Neutrophil (primary cell): ENCODE measurements around the gene ME1.
"Not testable (repeated sequence)": the region's sequence is repeated elsewhere in the genome, so short reads cannot be mapped to it uniquely, and the experiment has no call there.

Experiments
- H3K27ac ChIP-seq: fragments of 200-600 bp; sonication (generic); 2 replicates; pipeline ENCODE4 v1.5.1; 2016; ENCODE audit warnings: mild to moderate bottlenecking, moderate library complexity
- H3K27me3 ChIP-seq: fragments of 200-600 bp; sonication (generic); 2 replicates; pipeline ENCODE4 v1.6.0; 2016; ENCODE audit warnings: mild to moderate bottlenecking
- H3K36me3 ChIP-seq: fragments of 200-600 bp; sonication (generic); 2 replicates; pipeline ENCODE4 v1.5.1; 2017
- H3K4me1 ChIP-seq, 2 experiments: fragments of 200-600 bp in 1 of 2; sonication (generic) in 1 of 2; 1 replicate in 1 of 2; 2 replicates in 1 of 2; pipeline versions ENCODE4 v1.5.1 to v1.6.1; 2013 to 2016; ENCODE audit warnings: low read depth in 1 of 2, low read length in 1 of 2, mild to moderate bottlenecking in 1 of 2, moderate library complexity in 1 of 2; ENCODE audit not compliant: control insufficient read depth in 1 of 2, insufficient read depth in 1 of 2
- H3K4me3 ChIP-seq, 2 experiments: fragments of 200-600 bp in 1 of 2; sonication (generic) in 1 of 2; 1 replicate in 1 of 2; 2 replicates in 1 of 2; pipeline ENCODE4 v1.5.1; 2013 to 2016; ENCODE audit warnings: low read depth in 1 of 2, low read length in 1 of 2, mild to moderate bottlenecking in 1 of 2, moderate library complexity in 1 of 2
- H3K9me3 ChIP-seq: fragments of 200-600 bp; sonication (generic); 2 replicates; pipeline ENCODE4 v1.5.1; 2016
- TF ChIP-seq, protein P1 (sequence below): fragments of 200-600 bp; sonication (generic); IDR thresholded peaks from 2 replicates; pipeline ENCODE4 v1.5.1; 2016; ENCODE audit warnings: antibody characterized with exemption

The ME1 gene

DNA sequence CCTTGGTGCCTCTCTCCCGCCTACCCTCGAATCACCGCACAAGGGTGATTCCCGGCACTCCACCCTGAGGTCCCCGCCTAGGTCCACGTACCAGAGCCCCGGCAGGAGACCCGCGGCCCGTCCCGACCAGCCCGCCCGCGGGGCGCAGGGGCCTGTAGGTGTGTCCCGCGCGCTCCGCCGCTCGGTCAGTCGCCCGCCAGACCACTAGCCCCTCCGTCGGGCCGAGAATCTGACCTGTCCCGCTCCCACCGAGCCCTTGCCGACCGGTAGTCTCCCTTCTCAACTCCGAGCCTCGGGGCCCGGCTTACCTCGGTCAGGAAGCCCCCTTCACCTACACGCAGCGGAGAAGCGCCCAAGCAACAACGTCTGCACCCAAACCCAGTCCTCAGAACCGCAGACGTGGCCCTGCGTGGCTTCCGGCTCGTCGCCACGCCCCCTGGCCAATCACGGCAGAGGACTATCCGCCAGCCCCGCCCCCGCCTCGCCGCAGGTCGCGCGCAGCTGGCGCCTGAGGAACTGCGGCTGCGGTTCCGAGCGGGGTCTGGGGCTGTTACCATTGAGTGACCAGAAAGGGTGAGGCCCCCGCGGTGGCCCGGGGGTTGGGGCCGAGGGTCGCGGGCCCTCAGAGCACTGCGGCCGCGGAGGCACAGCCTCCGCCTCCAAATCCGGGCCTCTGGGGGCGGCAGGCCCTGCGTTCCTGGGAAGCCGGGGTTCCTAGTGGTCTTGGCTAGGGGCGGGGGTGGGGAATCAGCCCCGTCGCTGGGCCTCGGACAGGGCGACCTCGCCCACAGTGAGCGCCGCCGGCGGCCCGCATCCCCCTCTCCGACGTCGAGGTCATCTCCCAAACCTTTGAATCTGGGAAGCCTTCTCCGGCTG is 237.7 kb downstream of the ME1 start, which contains the start of the genes PGM3 and RWDD2A:
TSS of gene PGM3 (minus strand) at position 395 of the 876 bp plus-strand sequence. CDS start 2,253 bp downstream, outside the sequence.
TSS of gene RWDD2A (plus strand) at position 487 of the 876 bp plus-strand sequence. CDS start 1,095 bp downstream, outside the sequence.
- TF ChIP-seq, protein P1, sequence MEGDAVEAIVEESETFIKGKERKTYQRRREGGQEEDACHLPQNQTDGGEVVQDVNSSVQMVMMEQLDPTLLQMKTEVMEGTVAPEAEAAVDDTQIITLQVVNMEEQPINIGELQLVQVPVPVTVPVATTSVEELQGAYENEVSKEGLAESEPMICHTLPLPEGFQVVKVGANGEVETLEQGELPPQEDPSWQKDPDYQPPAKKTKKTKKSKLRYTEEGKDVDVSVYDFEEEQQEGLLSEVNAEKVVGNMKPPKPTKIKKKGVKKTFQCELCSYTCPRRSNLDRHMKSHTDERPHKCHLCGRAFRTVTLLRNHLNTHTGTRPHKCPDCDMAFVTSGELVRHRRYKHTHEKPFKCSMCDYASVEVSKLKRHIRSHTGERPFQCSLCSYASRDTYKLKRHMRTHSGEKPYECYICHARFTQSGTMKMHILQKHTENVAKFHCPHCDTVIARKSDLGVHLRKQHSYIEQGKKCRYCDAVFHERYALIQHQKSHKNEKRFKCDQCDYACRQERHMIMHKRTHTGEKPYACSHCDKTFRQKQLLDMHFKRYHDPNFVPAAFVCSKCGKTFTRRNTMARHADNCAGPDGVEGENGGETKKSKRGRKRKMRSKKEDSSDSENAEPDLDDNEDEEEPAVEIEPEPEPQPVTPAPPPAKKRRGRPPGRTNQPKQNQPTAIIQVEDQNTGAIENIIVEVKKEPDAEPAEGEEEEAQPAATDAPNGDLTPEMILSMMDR, result peak; percentile 37
- peaks cover 30% of the 10 kb centered on the region for H3K27me3 ChIP-seq
- no peaks in the 10 kb centered on the region for H3K9me3 ChIP-seq
- H3K4me3 ChIP-seq, result peak within 1 kb of the TSS; percentile 83 to 86
- no peaks in the 10 kb centered on the region for H3K36me3 ChIP-seq
- H3K4me1 ChIP-seq, result peaks cover 14 to 17% of the 10 kb centered on the region in 2 experiments
- H3K27ac ChIP-seq, result peak within 1 kb of the TSS; percentile 45

DNA sequence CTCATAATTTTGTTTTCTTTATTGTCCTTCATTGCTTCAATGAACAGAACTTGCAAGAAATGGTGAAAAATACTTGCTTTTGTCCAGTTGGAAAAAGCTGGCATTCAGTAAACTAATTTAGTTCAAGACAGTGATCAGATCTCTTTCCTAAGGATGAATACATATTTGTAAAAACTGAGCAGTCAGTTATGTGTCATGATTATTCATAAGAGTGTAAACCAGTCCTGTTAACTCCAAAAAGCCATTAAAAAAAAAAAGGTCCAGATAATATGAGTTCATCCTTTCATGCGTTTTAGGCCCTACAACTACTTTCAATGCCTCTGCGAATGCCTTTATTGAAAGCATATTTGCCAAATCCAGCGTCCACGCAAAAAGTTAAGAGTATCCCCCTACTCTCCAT is 238.4 kb downstream of the ME1 start:
- no peaks in the 10 kb centered on the region for H3K36me3 ChIP-seq
- peak overlapping the region; percentile 45 for H3K27ac ChIP-seq
- peaks cover 30% of the 10 kb centered on the region for H3K27me3 ChIP-seq
- H3K4me1 ChIP-seq, result peaks cover 17 to 19% of the 10 kb centered on the region in 2 experiments
- TF ChIP-seq, protein P1, result no peak
- no peaks in the 10 kb centered on the region for H3K9me3 ChIP-seq
- peak overlapping the region; percentile 83 to 86 for H3K4me3 ChIP-seq

DNA sequence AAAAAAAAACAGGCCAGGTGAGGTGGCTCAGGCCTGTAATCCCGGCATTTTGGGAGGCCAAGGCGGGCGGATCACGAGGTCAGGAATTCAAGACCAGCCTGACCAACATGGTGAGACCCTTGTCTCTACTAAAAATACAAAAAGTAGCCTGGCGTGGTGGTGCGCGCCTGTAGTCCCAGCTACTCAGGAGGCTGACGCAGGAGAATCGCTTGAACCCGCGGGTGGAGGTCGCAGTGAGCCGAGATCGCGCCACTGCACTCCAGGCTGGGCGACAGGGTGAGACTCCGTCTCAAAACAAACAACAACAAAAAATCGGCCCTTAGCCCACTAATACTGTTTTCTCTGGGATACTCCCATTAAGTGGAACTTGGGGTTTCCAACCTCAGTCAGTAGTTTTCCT is 238.9 kb downstream of the ME1 start:
- peaks cover 22 to 23% of the 10 kb centered on the region in 2 experiments for H3K4me1 ChIP-seq
- H3K36me3 ChIP-seq, H3K27ac ChIP-seq, H3K9me3 ChIP-seq, H3K4me3 ChIP-seq: not testable (repeated sequence)
- H3K27me3 ChIP-seq, result peaks cover 30% of the 10 kb centered on the region

DNA sequence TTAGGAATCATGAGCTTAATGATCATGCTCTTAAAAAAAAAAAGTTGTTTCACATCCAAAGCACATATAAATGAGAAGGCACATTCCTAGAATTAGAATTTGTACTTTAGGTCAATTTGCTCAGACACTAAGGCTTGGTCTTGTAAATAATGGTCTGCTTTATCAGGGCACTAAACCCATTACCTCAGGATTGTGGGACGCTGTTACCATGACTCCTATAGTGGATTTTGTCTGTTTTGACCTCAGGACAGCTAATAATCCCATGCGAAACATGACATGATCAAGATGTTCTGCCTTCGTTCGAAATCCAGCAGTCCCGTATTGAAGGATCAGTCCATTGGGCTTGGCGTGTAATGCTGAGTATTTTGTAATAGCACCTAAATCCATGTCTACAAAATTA is 240.2 kb downstream of the ME1 start:
- Histone ChIP-seq H3K4me1 (peaks cover 24 to 25% of the 10 kb centered on the region in 2 experiments), H3K27ac (no peak overlapping the region), H3K9me3 (no peaks in the 10 kb centered on the region), H3K36me3 (peaks cover 4% of the 10 kb centered on the region), H3K27me3 (peaks cover 23% of the 10 kb centered on the region), H3K4me3 (no peak overlapping the region)
- TF ChIP-seq, protein P1, result no peak

DNA sequence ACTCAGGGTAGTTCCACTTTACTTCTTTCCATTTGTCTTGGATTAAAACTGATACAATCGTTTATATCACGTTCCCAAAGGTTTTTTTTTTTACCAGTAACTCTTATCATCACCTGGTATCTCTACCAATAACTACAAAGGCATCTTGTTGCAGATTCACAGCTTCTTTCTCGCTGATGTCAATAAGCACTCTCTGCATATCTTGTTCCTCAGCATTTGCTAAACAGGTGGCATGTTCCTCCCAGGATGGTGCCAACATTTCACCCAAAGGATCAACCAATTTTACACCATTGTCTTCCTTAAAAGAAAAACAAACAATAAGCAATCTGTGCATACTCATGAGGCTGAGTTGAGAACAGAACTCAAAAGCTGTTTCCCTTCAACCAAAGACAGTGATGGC is 242.3 kb downstream of the ME1 start:
- Histone ChIP-seq H3K36me3 (peaks cover 9% of the 10 kb centered on the region), H3K27me3 (peaks cover 2% of the 10 kb centered on the region), H3K4me1 (peaks cover 16 to 18% of the 10 kb centered on the region in 2 experiments), H3K9me3 (no peaks in the 10 kb centered on the region), H3K4me3 (no peak overlapping the region), H3K27ac (no peak overlapping the region)
- TF ChIP-seq, protein P1, result no peak

DNA sequence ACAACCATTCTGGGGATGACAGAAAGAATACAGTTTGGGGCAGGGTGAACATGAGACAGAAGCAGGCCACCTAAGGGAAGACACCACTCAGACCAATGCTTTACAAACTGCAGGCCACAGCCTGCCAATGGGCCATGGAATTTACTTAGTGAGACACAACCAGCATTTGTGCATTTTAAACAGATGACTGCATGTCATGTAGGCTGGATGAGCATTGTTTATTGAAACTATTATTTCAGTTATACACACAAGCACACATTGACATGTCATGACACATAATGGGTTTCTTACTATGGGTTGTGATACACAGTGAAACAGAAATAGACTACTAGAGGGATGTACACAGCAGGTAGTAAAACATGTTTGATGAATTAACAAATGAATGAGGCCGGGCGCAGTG is 245.8 kb downstream of the ME1 start:
- Histone ChIP-seq H3K27me3 (no peaks in the 10 kb centered on the region), H3K4me3 (no peak overlapping the region), H3K36me3 (peaks cover 36% of the 10 kb centered on the region), H3K9me3 (no peaks in the 10 kb centered on the region), H3K27ac (no peak overlapping the region), H3K4me1 (peaks cover 7 to 11% of the 10 kb centered on the region in 2 experiments)
- TF ChIP-seq, protein P1, result no peak
